ENCODE data around the gene TRABD2B. TPM values are rescaled to one million over a fixed set of nuclear protein-coding genes. Genes with fewer than 3 reads are reported as not detected.

TRABD2B gene
- total and polyA plus RNA-seq, 2 experiments from 2014 or later: 1.6 to 2.0 TPM

GRCh38 chr1:48002142-48002541, 5.0 kb upstream of the TRABD2B start:
- Mint-ChIP-seq H3K9me3 (no peaks in the 10 kb centered on the region), H3K36me3 (ENCODE audit: low read depth) (no peaks in the 10 kb centered on the region; the same call in 2 of the 3 replicates), H3K27me3 (ENCODE audit: insufficient read depth, low read depth, poor library complexity) (peaks cover 18% of the 10 kb centered on the region), H3K4me1 (peaks cover 30% of the 10 kb centered on the region), H3K27ac (no peak overlapping the region), H3K4me3 (no peak overlapping the region)
- H3K4me2 ChIP-seq: no peak overlapping the region
- no peak for DNase-seq (ENCODE audit: low spot score)
- H3K36me3 ChIP-seq (ENCODE audit: insufficient read depth): no peaks in the 10 kb centered on the region
- no peaks in the 10 kb centered on the region for H4K20me1 ChIP-seq (replicated peaks; ENCODE audit: insufficient read depth)
- 0 out of 2 replicates have a peak overlapping the region, but pooled peaks have one; percentile 29 for H2AFZ ChIP-seq
- no peaks in the 10 kb centered on the region for H3F3A ChIP-seq (replicated peaks; ENCODE audit: low read depth)
- peaks cover 22% of the 10 kb centered on the region for H3K27me3 ChIP-seq (ENCODE audit: insufficient read depth)
- ATAC-seq: no peak
- TF ChIP-seq EZH2 (IDR thresholded peaks at IDR 0.05; ENCODE audit: low read depth, unreplicated experiment) (no peak), JUNB (IDR thresholded peaks at IDR 0.05; ENCODE audit: unreplicated experiment) (no peak), ZNF331 (CRISPR knock-in tag; IDR thresholded peaks at IDR 0.05; ENCODE audit: low read depth) (no peak), STAT1 (IDR thresholded peaks at IDR 0.05; ENCODE audit: unreplicated experiment) (no peak), NANOG (IDR thresholded peaks at IDR 0.05; ENCODE audit: borderline replicate concordance) (no peak), ZNF114 (CRISPR knock-in tag; IDR thresholded peaks at IDR 0.05) (no peak), CREB1 (CRISPR knock-in tag; IDR thresholded peaks at IDR 0.05; ENCODE audit: low read depth) (no peak), POLR2AphosphoS5 (IDR thresholded peaks at IDR 0.05; ENCODE audit: low read depth) (no peak), EZH2phosphoT487 (IDR thresholded peaks at IDR 0.05; ENCODE audit: unreplicated experiment) (no peak)
- TF ChIP-seq, protein P1, sequence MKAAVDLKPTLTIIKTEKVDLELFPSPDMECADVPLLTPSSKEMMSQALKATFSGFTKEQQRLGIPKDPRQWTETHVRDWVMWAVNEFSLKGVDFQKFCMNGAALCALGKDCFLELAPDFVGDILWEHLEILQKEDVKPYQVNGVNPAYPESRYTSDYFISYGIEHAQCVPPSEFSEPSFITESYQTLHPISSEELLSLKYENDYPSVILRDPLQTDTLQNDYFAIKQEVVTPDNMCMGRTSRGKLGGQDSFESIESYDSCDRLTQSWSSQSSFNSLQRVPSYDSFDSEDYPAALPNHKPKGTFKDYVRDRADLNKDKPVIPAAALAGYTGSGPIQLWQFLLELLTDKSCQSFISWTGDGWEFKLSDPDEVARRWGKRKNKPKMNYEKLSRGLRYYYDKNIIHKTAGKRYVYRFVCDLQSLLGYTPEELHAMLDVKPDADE (IDR thresholded peaks at IDR 0.05): no peak
- TF ChIP-seq, protein P2, sequence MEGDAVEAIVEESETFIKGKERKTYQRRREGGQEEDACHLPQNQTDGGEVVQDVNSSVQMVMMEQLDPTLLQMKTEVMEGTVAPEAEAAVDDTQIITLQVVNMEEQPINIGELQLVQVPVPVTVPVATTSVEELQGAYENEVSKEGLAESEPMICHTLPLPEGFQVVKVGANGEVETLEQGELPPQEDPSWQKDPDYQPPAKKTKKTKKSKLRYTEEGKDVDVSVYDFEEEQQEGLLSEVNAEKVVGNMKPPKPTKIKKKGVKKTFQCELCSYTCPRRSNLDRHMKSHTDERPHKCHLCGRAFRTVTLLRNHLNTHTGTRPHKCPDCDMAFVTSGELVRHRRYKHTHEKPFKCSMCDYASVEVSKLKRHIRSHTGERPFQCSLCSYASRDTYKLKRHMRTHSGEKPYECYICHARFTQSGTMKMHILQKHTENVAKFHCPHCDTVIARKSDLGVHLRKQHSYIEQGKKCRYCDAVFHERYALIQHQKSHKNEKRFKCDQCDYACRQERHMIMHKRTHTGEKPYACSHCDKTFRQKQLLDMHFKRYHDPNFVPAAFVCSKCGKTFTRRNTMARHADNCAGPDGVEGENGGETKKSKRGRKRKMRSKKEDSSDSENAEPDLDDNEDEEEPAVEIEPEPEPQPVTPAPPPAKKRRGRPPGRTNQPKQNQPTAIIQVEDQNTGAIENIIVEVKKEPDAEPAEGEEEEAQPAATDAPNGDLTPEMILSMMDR (conservative IDR thresholded peaks at IDR 0.05; ENCODE audit: low read depth in 2 of 2): no peak
- TF ChIP-seq, protein P3, sequence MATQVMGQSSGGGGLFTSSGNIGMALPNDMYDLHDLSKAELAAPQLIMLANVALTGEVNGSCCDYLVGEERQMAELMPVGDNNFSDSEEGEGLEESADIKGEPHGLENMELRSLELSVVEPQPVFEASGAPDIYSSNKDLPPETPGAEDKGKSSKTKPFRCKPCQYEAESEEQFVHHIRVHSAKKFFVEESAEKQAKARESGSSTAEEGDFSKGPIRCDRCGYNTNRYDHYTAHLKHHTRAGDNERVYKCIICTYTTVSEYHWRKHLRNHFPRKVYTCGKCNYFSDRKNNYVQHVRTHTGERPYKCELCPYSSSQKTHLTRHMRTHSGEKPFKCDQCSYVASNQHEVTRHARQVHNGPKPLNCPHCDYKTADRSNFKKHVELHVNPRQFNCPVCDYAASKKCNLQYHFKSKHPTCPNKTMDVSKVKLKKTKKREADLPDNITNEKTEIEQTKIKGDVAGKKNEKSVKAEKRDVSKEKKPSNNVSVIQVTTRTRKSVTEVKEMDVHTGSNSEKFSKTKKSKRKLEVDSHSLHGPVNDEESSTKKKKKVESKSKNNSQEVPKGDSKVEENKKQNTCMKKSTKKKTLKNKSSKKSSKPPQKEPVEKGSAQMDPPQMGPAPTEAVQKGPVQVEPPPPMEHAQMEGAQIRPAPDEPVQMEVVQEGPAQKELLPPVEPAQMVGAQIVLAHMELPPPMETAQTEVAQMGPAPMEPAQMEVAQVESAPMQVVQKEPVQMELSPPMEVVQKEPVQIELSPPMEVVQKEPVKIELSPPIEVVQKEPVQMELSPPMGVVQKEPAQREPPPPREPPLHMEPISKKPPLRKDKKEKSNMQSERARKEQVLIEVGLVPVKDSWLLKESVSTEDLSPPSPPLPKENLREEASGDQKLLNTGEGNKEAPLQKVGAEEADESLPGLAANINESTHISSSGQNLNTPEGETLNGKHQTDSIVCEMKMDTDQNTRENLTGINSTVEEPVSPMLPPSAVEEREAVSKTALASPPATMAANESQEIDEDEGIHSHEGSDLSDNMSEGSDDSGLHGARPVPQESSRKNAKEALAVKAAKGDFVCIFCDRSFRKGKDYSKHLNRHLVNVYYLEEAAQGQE (IDR thresholded peaks at IDR 0.05; ENCODE audit: unreplicated experiment): no peak
- no peak overlapping the region for H3K4me3 ChIP-seq
- H3K27ac ChIP-seq (ENCODE audit: low read depth): no peak overlapping the region
- no peaks in the 10 kb centered on the region for H3K79me2 ChIP-seq (replicated peaks; ENCODE audit: insufficient read depth)
- H3K4me1 ChIP-seq (ENCODE audit: insufficient read depth): peaks cover 33% of the 10 kb centered on the region
- H3K9me2 ChIP-seq (ENCODE audit: insufficient read depth): peaks cover 10% of the 10 kb centered on the region
